GM23338 (cell line): ENCODE data around the gene HOXC4. TPM values are rescaled to one million over a fixed set of nuclear protein-coding genes. Genes with fewer than 3 reads are reported as not detected.
A peak's percentile ranks its signal among the peaks of the same experiment; 100 is the strongest.
"Not testable (repeated sequence)": the region's sequence is repeated elsewhere in the genome, so short reads cannot be mapped to it uniquely, and the experiment has no call there.

Experiments
- ATAC-seq: fragments of 200-7000 bp; cut with Tn5 transposase; 3 replicates; pipeline ENCODE4 v1.9.1; 2020
- DNase-seq: peaks from one replicate; pipeline ENCODE4 v3.0.0-alpha.2; 2015; ENCODE audit warnings: low spot score
- H2AFZ ChIP-seq: fragments of 200-600 bp; sonication (generic); 2 replicates; pipeline ENCODE4 v1.8.0; 2016; ENCODE audit warnings: antibody characterized with exemption, mild to moderate bottlenecking, moderate library complexity
- H3F3A ChIP-seq: fragments of 200-600 bp; sonication (generic); replicated peaks from 2 replicates; pipeline ENCODE4 v1.8.0; 2017; ENCODE audit warnings: antibody characterized with exemption, mixed run types, low read depth
- H3K27ac ChIP-seq: fragments of 200-600 bp; sonication (generic); 2 replicates; pipeline ENCODE4 v1.6.1; 2016; ENCODE audit warnings: low read depth
- H3K27me3 ChIP-seq: fragments of 200-600 bp; sonication (generic); 2 replicates; pipeline ENCODE4 v1.8.0; 2016; ENCODE audit warnings: mild to moderate bottlenecking, mixed run types, moderate library complexity; ENCODE audit not compliant: insufficient read depth
- H3K36me3 ChIP-seq: fragments of 200-600 bp; sonication (generic); 2 replicates; pipeline ENCODE4 v1.8.0; 2016; ENCODE audit warnings: mild to moderate bottlenecking; ENCODE audit not compliant: insufficient read depth
- H3K4me1 ChIP-seq: fragments of 200-600 bp; sonication (generic); 2 replicates; pipeline ENCODE4 v1.8.0; 2016; ENCODE audit warnings: mild to moderate bottlenecking, moderate library complexity; ENCODE audit not compliant: insufficient read depth
- H3K4me2 ChIP-seq: fragments of 200-600 bp; sonication (generic); 2 replicates; pipeline ENCODE4 v1.7.1; 2017; ENCODE audit warnings: mixed run types
- H3K4me3 ChIP-seq: fragments of 200-600 bp; sonication (generic); 2 replicates; pipeline ENCODE4 v1.6.1; 2016; ENCODE audit warnings: mixed run types
- H3K79me2 ChIP-seq: fragments of 200-600 bp; sonication (generic); replicated peaks from 2 replicates; pipeline ENCODE4 v1.8.0; 2017; ENCODE audit warnings: mild to moderate bottlenecking; ENCODE audit not compliant: insufficient read depth
- H3K9me2 ChIP-seq: fragments of 200-600 bp; sonication (generic); 2 replicates; pipeline ENCODE4 v1.8.0; 2017; ENCODE audit not compliant: insufficient read depth
- H4K20me1 ChIP-seq: fragments of 200-600 bp; sonication (generic); replicated peaks from 2 replicates; pipeline ENCODE4 v1.8.0; 2017; ENCODE audit warnings: mild to moderate bottlenecking; ENCODE audit not compliant: insufficient read depth
- H3K27ac Mint-ChIP-seq: 2 replicates; pipeline ENCODE4 v1.8.0; 2020; ENCODE audit warnings: inconsistent platforms, mild to moderate bottlenecking, moderate library complexity, mixed read lengths
- H3K27me3 Mint-ChIP-seq: 3 replicates; pipeline ENCODE4 v1.8.0; 2022; ENCODE audit warnings: low read depth, mild to moderate bottlenecking, moderate library complexity, mixed read lengths, inconsistent platforms; ENCODE audit not compliant: insufficient read depth, poor library complexity
- H3K36me3 Mint-ChIP-seq: 3 replicates; pipeline ENCODE4 v1.8.0; 2021; ENCODE audit warnings: low read depth, mild to moderate bottlenecking, inconsistent platforms, moderate library complexity, mixed read lengths
- H3K4me1 Mint-ChIP-seq: 3 replicates; pipeline ENCODE4 v1.8.0; 2020; ENCODE audit warnings: mild to moderate bottlenecking, inconsistent platforms, mixed read lengths
- H3K4me3 Mint-ChIP-seq: 3 replicates; pipeline ENCODE4 v1.8.0; 2021; ENCODE audit warnings: moderate library complexity, mild to moderate bottlenecking, inconsistent platforms, mixed read lengths
- H3K9me3 Mint-ChIP-seq: 3 replicates; pipeline ENCODE4 v1.8.0; 2020; ENCODE audit warnings: moderate library complexity, mild to moderate bottlenecking, inconsistent platforms, mixed read lengths
- EZH2 ChIP-seq: fragments of 200-600 bp; sonication (generic); IDR thresholded peaks from one replicate; pipeline ENCODE4 v1.8.0; 2017; ENCODE audit warnings: antibody characterized with exemption, mild to moderate bottlenecking, low read depth; ENCODE audit not compliant: unreplicated experiment
- EZH2phosphoT487 ChIP-seq: fragments of 200-600 bp; sonication (generic); IDR thresholded peaks from one replicate; pipeline ENCODE4 v1.8.1; 2018; ENCODE audit warnings: antibody characterized with exemption; ENCODE audit not compliant: unreplicated experiment
- NANOG ChIP-seq: IDR thresholded peaks from 2 replicates; pipeline ENCODE4 v1.6.1; 2016; ENCODE audit warnings: antibody characterized with exemption, borderline replicate concordance
- polyA plus RNA-seq: library from polyadenylated mRNA; unstranded; fragments of >200 nt; fragmentation: Nextera tagmentation; extraction: Ambion mirVana; gene quantifications from 2 replicates; pipeline ENCODE4 v1.2.1, GENCODE V29; 2016
- total RNA-seq: library from RNA; depleted of rRNA; stranded (reverse); fragments of >200 nt; shearing (Covaris generic); gene quantifications from 2 replicates; pipeline ENCODE4 v1.2.3, GENCODE V29; 2014

HOXC4 gene
- total and polyA plus RNA-seq, 2 experiments from 2014 or later = not detected

- no peaks in the 10 kb centered on the region; the same call in 2 of the 3 replicates for H3K9me3 Mint-ChIP-seq
- H3K27ac ChIP-seq = peak overlapping the region; percentile 12; the same call in 1 of the 2 replicates
- TF ChIP-seq NANOG (0 out of 2 replicates have a peak, but pooled peaks have one; percentile 7), EZH2phosphoT487 (no peak)
- peaks cover 57% of the 10 kb centered on the region for H3K4me1 ChIP-seq
- peak overlapping the region; percentile 61 for H3K4me2 ChIP-seq
- no peak overlapping the region for H3K27ac Mint-ChIP-seq
- DNase-seq (peak; percentile 97), ATAC-seq (peak; percentile 98)
- H3K27me3 ChIP-seq = peaks cover 94% of the 10 kb centered on the region
- H3K36me3 Mint-ChIP-seq = no peaks in the 10 kb centered on the region
- H3K79me2 ChIP-seq = no peaks in the 10 kb centered on the region
- H2AFZ ChIP-seq = no peak overlapping the region
- 0 out of 2 replicates have a peak, but pooled peaks cover 14% of the 10 kb centered on the region for H3F3A ChIP-seq
- peaks cover 66% of the 10 kb centered on the region for H3K27me3 Mint-ChIP-seq
- no peaks in the 10 kb centered on the region for H3K9me2 ChIP-seq
- H3K4me1 Mint-ChIP-seq = peaks cover 56% of the 10 kb centered on the region
- no peaks in the 10 kb centered on the region for H3K36me3 ChIP-seq
- H3K4me3 ChIP-seq = peak overlapping the region; percentile 26
- peak overlapping the region; percentile 52; the same call in 2 of the 3 replicates for H3K4me3 Mint-ChIP-seq
- H4K20me1 ChIP-seq = no peaks in the 10 kb centered on the region; the same call in none of the 2 replicates
Measured at GRCh38 chr12:54075974-54076373, 22.3 kb downstream of the HOXC4 start.

GRCh38 chr12:54077843-54078242 lies 24.2 kb downstream of the HOXC4 start:
- peak; percentile 41 for DNase-seq
- not testable (repeated sequence) for H2AFZ ChIP-seq, H3K27ac Mint-ChIP-seq, ATAC-seq, H3K9me3 Mint-ChIP-seq, H3K9me2 ChIP-seq, H3K27ac ChIP-seq, H4K20me1 ChIP-seq, H3K79me2 ChIP-seq, H3K36me3 Mint-ChIP-seq, H3K36me3 ChIP-seq
- H3K4me2 ChIP-seq = peak overlapping the region; percentile 74
- H3K27me3 ChIP-seq = peaks cover 92% of the 10 kb centered on the region
- Mint-ChIP-seq H3K27me3 (peaks cover 78% of the 10 kb centered on the region), H3K4me1 (peaks cover 63% of the 10 kb centered on the region), H3K4me3 (0 out of 3 replicates have a peak overlapping the region, but pooled peaks have one; percentile 13)
- peak; percentile 88 for TF ChIP-seq EZH2
- H3F3A ChIP-seq = 0 out of 2 replicates have a peak, but pooled peaks cover 14% of the 10 kb centered on the region
- H3K4me1 ChIP-seq = peaks cover 68% of the 10 kb centered on the region
- 0 out of 2 replicates have a peak overlapping the region, but pooled peaks have one; percentile 30 for H3K4me3 ChIP-seq

GRCh38 chr12:54079115-54079514 lies 25.5 kb downstream of the HOXC4 start:
- H4K20me1 ChIP-seq, ATAC-seq, H3K27ac Mint-ChIP-seq, H3K9me2 ChIP-seq, H3K9me3 Mint-ChIP-seq, H3K79me2 ChIP-seq, H2AFZ ChIP-seq, H3K27ac ChIP-seq, H3K36me3 Mint-ChIP-seq, DNase-seq, H3K36me3 ChIP-seq: not testable (repeated sequence)
- peaks cover 87% of the 10 kb centered on the region for H3K27me3 Mint-ChIP-seq
- TF ChIP-seq EZH2 = peak; percentile 92
- H3K4me3 Mint-ChIP-seq = 0 out of 3 replicates have a peak overlapping the region, but pooled peaks have one; percentile 2
- H3K4me3 ChIP-seq = peak overlapping the region; percentile 16; the same call in 1 of the 2 replicates
- H3K4me1 Mint-ChIP-seq = peaks cover 65% of the 10 kb centered on the region
- 0 out of 2 replicates have a peak, but pooled peaks cover 14% of the 10 kb centered on the region for H3F3A ChIP-seq
- H3K4me1 ChIP-seq = peaks cover 71% of the 10 kb centered on the region
- peaks cover 92% of the 10 kb centered on the region for H3K27me3 ChIP-seq
- H3K4me2 ChIP-seq = peak overlapping the region; percentile 64
